Measurements from ENCODE around the gene ANKRD33B. TPM values are rescaled to one million over a fixed set of nuclear protein-coding genes. Genes with fewer than 3 reads are reported as not detected.

ANKRD33B gene
- total and polyA plus RNA-seq, 2 of the 8 experiments (the other 6 are each of a cell fraction or from before 2014, with no cell fraction given), result 6.9 to 20.6 TPM

- TF ChIP-seq SIRT6 (IDR thresholded peaks at IDR 0.05; ENCODE audit: low read length) (no peak), EGR1 (IDR thresholded peaks at IDR 0.05; ENCODE audit: borderline replicate concordance, low read depth, low read length) (no peak), SIX5 (IDR thresholded peaks at IDR 0.05; ENCODE audit: low read depth, low read length) (no peak), ATF2 (IDR thresholded peaks at IDR 0.05; ENCODE audit: low read length) (no peak), CREB1 (IDR thresholded peaks at IDR 0.05) (no peak), CHD1 (IDR thresholded peaks at IDR 0.05; ENCODE audit: low read depth, low read length) (no peak), JUND (IDR thresholded peaks at IDR 0.05; ENCODE audit: low read length) (no peak)
Observed at GRCh38 chr5:10688651-10689171, 124.8 kb downstream of the ANKRD33B start (continued).
